GM19238 (cell line): ENCODE data around the gene L3MBTL4.
A peak's percentile ranks its signal among the peaks of the same experiment; 100 is the strongest.
"Not testable (repeated sequence)": the region's sequence is repeated elsewhere in the genome, so short reads cannot be mapped to it uniquely, and the experiment has no call there.

Experiments
- DNase-seq: peaks from one replicate; pipeline ENCODE4 v3.0.0; 2011; ENCODE audit warnings: low spot score; ENCODE audit not compliant: insufficient read length

Gene L3MBTL4

DNA sequence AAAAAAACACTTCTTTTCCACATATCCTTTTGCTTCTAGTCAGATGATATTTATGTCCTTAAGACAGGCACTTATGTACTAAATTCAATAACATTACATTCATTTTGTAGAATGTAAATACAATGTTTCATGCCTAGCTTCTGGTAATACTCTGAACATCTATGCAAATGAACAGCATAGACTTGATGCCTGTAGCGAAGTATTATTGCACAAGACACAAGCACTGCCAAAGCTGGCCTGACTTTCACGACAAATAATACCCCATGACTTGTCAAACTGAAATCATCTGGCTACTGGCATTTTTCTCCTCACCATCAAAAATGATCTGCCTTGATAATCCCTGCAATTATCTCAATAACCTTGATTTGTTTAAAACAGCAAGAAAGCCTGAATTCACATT lies 101.3 kb downstream of the L3MBTL4 start:
- DNase-seq: no peak

- DNase-seq: no peak
Measured at GRCh38 chr18:6311456-6312215, 103.1 kb downstream of the L3MBTL4 start.

- DNase-seq: no peak
Measured at GRCh38 chr18:6310714-6311113, 104.0 kb downstream of the L3MBTL4 start.

GRCh38 chr18:6297875-6298274 lies 116.8 kb downstream of the L3MBTL4 start:
- no peak for DNase-seq

- DNase-seq: no peak
Measured at GRCh38 chr18:6294148-6294784, 120.4 kb downstream of the L3MBTL4 start.

DNA sequence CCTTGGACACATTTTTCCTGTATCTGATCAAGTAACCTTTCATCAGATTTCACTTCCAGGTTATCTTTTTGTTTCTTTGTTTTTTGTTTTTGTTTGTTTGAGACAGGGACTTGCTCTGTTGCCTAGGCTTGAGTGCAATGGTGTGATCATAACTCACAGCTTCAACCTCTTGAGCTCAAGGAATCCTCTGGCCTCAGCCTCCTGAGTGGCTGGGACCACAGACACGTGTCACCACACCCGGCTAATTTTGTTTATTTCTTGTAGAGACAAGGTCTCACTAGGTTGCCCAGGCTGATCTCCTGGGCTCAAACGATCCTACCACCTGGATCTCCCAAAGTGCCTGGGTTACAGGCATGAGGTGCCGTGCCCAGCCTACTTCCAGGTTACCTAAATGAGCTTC lies 124.9 kb downstream of the L3MBTL4 start:
- no peak for DNase-seq

DNA sequence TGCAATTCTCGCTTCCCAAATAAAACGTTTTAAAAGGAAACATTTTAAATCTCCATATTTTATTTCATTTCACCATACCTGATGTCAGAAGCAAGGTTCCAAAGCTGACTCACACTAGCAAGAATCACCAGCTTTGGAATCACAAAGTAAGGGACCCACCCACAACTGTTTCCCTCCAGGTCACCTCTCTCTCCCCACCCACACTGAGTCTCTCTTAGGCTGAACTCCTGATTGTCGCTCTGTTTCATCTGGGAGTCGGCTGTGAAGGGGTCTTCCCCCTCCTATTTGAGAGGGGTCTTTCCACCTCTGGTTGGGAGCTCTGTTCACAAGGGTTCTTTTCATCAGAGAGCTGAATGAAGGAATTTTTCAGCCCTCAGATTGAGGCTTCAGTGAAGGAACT lies 128.1 kb downstream of the L3MBTL4 start:
- no peak for DNase-seq

DNA sequence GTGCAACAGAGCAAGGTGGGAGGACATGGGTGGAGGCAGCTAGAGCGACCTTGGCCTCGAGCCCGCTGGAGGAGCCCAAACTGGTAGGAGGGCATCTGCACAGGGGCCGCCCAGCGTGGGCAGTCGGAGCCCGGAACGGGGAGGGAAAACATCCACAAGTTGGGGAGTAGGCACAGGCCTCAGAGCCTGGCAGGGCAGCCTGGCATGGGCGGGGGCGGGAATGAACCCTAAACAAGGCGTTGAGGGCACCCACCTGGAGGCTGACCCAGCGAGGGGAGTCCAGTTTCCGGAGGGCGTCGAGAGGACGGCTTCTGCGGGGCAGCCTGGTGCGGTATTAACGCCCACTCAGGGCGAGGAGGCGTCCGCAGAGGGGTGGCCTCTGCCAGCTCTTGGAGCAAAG lies 129.9 kb downstream of the L3MBTL4 start:
- DNase-seq: no peak

DNA sequence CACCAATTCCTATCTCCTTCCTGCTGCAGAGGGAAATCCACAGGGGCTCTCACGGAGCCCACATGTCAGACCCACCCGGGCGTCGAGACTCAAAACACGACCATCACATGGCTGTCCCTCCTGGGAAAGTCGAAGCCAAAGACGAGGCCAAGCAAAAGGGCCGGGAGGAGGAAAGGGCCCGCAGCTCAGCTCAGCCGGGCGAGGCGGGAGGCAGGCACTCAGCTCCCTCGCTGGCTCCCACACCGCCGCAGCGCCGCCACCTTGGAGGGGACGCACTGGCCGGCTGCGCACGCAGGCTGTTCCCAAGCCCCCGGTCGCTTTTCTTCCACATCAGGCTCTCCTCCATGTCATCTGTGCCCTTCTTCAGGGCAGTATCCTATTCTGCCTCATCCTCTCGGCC lies 130.4 kb downstream of the L3MBTL4 start:
- DNase-seq: no peak

GRCh38 chr18:6281874-6282273 lies 132.8 kb downstream of the L3MBTL4 start:
- no peak for DNase-seq

- DNase-seq: no peak
Measured at GRCh38 chr18:6280211-6280743, 134.4 kb downstream of the L3MBTL4 start.

DNA sequence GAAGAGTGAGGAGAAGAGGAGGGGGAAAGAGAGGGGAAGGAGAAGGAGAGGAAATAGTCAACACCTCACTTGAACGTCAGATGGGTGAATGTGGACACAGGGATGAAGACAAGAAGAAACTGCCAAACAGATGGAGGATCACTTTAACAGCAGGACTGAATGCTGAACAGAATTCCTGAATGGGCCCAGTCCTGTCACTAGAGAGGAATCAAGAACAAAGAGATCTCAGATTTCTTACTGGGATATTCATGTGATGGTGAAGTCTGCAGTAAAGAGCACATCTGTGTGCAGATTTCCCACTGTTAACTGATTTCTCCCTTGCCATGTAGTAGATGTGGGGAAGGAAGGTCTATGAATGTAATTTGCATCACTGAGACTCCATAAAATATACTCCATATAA lies 135.4 kb downstream of the L3MBTL4 start:
- DNase-seq: no peak

DNA sequence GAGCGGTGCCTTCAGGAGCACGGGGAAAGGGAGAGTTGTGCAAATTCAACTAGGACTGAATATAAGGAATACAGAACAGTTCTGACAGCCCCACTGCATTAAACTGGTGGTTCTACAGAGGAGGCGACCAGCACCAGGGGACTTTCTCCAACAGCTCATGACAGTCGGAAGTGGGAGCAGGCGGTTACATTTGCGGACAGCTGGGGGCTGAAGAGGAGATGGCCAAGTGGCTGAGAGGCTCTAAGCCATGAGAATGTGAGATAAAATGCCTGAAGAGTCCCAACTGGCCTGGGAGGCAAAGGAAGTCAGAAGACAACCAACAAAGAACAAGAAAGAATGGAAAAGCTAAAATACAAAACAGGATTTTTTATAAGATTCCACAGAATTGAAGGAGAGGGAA lies 141.3 kb downstream of the L3MBTL4 start:
- DNase-seq: no peak

DNA sequence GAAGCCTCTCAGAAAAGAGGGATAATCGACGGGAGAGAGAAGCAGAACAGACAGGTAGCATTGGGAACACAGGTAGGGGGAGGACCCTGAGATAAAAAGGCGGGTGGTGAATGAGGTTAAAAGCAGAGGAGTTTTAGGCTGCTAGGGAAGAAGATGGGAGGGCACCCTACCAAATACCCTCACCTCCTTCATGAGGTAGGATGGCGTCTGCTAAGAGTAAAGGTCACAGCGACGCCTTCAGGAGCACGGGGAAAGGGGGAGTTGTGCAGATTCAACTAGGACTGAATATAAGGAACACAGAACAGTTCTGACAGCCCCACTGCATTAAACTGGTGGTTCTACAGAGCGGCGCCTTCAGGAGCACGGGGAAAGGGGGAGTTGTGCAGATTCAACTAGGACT lies 142.6 kb downstream of the L3MBTL4 start:
- not testable (repeated sequence) for DNase-seq

- no peak for DNase-seq
Measured at GRCh38 chr18:6271585-6271984, 143.1 kb downstream of the L3MBTL4 start.

GRCh38 chr18:6270771-6271216 lies 143.9 kb downstream of the L3MBTL4 start:
- peak; percentile 7 for DNase-seq

DNA sequence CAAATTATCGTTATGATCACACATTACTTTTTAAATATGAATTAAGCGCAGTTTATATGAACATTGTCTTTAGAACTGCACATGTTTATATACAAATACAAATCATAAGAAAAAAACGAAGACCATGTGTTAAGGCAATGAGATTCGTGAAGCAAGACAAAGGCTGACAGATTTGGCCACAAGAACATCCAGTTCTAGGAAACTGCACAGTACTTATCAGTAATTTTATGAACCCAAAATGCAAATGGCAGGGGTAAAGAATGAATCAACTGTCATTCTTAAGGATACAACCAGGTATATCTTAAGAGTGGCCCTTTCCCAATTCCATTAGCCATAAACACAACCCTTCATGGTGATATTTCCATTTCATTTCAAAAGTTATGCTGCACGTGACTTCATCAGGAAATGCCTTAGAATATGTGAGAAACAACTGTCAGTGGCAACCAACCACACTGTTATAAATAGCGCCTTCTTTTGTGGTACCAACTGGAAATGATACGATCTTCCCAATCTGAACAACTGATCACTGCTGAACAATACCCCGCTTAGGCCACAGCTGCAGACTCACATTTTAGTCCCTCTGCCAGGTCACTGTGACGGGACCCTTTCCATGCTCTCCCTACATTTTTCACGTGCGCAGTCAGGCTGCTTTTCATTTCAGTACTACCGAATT lies 144.9 kb downstream of the L3MBTL4 start:
- DNase-seq: no peak

- no peak for DNase-seq
Measured at GRCh38 chr18:6266212-6266611, 148.5 kb downstream of the L3MBTL4 start.

DNA sequence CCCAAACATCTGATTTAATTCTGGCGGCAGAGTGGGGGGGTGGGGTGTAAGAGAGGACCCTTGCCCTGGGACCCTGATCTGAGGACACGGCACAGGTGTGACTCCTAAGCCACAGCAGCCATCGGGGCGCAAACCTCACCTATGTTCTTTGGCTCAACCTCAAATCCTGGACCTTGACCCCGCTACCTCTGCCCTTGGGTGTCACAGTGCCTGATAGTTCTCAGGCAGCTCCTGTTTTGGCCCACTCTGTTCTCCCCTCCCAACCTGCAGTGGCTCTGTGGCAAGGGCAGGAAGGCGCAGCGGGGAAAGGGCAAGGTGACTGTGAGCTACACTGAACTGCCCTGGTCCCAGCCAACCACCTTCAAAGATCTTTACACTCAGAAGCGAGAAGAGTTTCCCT lies 152.8 kb downstream of the L3MBTL4 start:
- no peak for DNase-seq

- DNase-seq: not testable (repeated sequence)
Measured at GRCh38 chr18:6259324-6259723, 155.4 kb downstream of the L3MBTL4 start.

DNA sequence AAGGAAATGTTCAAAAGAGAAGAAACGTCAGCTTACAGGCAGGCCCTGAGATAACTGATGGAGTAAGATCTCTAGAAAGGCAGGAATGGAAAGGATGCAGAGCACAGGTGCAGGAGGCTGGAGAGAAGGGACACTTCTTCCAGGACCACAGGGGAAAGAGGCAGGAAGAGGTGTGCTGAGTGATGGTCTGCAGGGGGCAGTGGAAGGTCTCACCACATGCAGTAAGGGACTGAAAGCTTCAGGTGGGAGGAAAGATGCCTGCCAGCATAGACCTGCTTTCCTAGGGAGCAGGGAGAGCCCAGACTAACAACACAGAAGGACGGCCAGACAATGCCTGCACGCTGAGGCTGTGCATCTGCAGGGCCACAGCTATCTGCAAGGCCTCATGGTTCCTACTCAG lies 156.8 kb downstream of the L3MBTL4 start:
- DNase-seq: no peak

GRCh38 chr18:6256521-6256920 lies 158.2 kb downstream of the L3MBTL4 start:
- DNase-seq: no peak
